HG03064 (cell line): Measurements from ENCODE around the gene PML.
A peak's percentile ranks its signal among the peaks of the same experiment; 100 is the strongest.

ENCODE experiments used
- ATAC-seq: cut with Tn5 transposase; IDR thresholded peaks from one replicate; pipeline ENCODE4 v1.9.1; 2021; ENCODE audit warnings: low read depth; ENCODE audit not compliant: unreplicated experiment

PML gene

GRCh38 chr15:73984208-73984979, 10.1 kb upstream of the PML start:
- ATAC-seq: no peak

DNA sequence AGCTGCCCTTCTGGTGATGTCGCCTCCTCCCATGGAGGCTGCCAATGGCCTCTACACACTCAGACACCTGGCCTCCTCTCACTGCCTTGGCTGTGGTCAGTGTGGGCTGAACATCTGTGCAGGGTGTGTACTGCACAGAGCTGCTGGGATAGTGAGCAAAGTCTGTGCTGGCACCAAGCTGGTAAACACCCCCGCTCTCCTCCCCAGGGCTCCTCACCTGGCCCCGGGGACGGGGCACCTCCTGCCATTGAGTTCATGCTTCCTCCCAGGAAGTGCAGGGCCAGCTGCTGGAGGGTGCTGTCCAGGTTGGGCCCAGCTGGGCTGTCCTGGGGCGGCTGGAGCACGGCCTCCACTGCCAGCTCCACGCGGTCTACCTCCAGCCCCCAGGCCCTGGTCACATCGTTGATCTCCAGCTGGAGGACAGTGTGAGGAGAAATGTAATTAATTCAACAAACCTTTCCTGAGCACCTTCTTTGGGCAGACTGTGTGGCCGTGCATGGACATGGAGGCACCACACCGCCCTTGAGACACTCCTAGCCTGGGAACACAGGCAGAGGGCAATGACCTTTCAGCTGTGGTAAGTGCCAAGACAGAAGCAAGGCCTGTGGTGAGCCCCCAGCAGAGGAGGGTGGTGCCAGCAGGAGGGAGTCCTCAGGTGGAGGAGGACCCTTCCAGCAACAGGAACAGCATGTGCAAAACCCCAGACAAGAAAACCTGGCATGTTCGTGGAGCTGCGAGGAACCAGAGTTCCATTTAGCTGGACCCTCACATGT, 9.2 kb upstream of the PML start:
- ATAC-seq: no peak

GRCh38 chr15:73986055-73986775, 8.3 kb upstream of the PML start:
- ATAC-seq: no peak

DNA sequence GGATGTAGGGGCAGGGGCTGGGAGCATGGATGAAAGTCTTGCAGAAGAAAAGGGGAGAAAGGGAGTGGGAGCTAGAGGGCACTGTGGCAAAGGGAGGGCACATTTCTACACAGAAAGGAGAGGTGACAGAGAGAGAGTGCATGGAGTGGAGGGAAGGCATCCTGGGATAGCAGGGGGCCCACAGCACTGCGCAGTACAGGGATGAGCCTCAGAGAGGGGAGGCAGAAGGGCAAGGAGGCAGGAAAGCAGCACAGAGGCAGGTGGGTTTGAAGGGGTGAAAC, 7.8 kb upstream of the PML start:
- ATAC-seq: no peak

DNA sequence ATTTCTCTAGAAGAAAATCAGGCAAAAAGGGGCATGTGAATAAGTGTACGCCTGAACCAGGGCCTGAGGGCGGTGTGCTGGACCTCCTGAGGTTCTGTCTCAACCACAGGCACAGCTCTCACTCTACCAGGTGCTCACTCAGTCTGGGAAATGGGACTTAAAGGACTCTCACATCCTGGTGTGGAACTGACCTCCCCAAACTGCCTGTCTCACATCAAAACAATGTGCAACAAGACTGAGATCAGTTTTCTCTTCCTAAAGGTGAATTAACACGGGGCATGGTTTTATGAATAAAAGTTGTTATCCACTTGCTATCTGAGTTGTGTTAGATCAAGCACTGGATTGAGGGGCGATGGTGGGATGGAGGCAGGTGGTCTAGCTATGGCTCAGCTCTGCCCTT, 7.3 kb upstream of the PML start:
- ATAC-seq: no peak

DNA sequence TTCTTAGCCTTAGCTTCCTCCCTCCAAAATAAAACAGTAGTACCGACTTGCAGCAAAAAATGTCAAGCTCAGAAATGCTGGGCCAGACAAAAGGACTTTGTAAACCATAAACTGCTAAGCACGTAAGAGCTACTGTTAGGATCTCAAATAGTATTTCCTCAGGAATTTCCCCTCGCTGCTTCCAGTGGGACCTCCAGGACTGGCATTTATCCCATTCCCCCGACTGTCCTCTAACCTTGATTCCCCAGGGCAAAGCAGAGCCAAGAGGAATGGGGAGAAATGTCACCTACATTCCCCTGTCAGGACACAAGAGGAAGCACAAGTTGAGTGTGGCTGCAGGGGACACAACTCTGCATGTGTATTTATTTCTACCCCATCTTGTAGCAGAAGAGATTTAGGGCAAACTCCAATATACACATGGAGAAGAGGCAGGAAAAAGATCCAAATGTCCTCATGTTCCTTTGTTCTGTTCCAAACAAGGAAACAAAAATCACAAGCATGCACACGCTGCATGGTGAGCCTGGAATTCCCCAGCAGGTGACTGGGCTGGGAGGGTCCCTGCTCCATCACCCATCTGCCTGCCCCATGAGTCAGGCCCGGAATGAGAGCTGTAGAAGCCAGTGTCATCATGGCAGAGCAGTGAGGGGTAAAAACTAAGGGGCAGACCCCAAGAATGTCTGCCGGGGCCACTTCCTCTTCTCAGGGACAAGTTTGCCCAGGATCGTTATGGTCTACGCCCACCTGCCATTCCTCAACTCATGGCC, 6.7 kb upstream of the PML start:
- ATAC-seq: no peak

DNA sequence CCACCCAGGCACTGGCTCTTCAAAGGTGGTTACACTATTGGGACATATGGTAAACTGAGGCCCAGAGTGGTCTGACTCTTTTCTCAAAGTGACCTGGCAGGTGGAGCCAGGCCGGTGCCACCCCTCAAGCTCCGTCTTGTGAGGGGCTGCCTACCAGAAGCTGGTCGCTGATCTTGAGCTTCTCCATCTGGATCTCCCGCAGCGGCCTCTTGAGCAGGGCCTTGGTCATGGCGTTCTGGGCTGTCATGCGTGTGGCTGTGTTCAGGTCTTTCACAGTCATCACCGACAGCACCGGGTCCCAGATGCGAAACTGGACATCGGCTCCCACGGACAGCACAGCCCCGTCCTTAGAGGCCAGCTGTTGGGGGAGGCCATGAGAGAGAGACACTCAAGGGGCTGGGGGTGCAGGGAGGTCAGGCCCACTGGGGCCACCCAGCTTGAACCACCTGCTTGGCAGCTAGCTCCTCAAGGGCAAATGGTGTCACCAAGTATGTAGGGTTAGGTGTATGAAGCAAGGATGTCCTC, 6.0 kb upstream of the PML start:
- no peak for ATAC-seq

DNA sequence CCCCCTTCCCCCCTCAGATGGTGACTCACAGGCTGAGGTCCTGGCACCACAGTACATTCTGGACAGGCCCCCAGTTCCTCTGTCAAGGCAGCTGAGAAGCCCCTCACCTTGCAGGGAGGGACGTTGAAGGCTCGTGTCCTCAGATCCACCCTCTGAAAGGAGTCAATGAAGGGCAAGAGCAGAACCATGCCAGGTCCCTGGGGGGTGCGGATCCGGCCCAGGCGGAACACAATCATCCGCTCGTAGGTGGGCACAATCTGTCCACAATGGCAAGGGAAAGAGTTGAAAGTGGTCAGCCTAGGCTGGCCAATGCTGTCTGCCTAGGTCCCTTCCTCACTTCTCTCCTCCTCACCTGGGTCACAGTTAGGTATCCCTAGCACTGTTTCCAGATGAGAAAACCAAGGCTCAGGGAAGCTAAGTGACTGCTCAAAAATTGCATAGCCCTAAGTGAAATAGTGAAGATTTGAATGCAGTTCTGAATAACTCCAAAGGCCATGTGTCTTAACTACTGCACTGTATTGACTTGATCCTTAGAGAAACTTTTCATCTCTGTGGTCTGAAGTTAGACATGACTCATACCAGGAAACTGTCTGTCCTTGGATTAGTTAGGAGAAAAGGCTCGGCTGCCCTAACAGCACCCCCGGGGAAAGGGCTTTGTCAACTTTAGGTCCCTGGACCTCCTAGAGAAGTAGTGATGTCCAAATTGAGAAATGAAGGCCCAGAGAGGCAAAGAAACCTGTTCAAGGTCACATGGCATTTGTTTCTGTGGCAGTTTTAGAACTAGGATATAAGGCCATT, 5.3 kb upstream of the PML start:
- no peak for ATAC-seq

GRCh38 chr15:73990250-73991005, 4.1 kb upstream of the PML start:
- no peak for ATAC-seq

- no peak for ATAC-seq
Measured at GRCh38 chr15:73991260-73991659, 3.3 kb upstream of the PML start.

GRCh38 chr15:73991726-73992593, 2.6 kb upstream of the PML start, which contains the start of gene STOML1:
STOML1 (minus strand) TSS chr15:73992295; CDS start chr15:73992223, 72 bp downstream.
- peak; percentile 59 for ATAC-seq

- ATAC-seq: no peak
Measured at GRCh38 chr15:73992594-73992898, 2.0 kb upstream of the PML start.

- no peak for ATAC-seq
Measured at GRCh38 chr15:73993211-73993994, 1.1 kb upstream of the PML start.

GRCh38 chr15:73994912-73995622, 551 bp downstream of the PML start:
- no peak for ATAC-seq

- no peak for ATAC-seq
Measured at GRCh38 chr15:73996267-73996666, 1.8 kb downstream of the PML start.

GRCh38 chr15:73996939-73997338, 2.4 kb downstream of the PML start:
- no peak for ATAC-seq

GRCh38 chr15:73997986-73998385, 3.5 kb downstream of the PML start:
- no peak for ATAC-seq
